ENCODE measurements around the gene SNCG. TPM values are rescaled to one million over a fixed set of nuclear protein-coding genes. Genes with fewer than 3 reads are reported as not detected.
"Not testable (repeated sequence)": the region's sequence is repeated elsewhere in the genome, so short reads cannot be mapped to it uniquely, and the experiment has no call there.

Gene SNCG
- total RNA-seq, 1 experiment from 2014 or later, result 8.4 TPM

DNA sequence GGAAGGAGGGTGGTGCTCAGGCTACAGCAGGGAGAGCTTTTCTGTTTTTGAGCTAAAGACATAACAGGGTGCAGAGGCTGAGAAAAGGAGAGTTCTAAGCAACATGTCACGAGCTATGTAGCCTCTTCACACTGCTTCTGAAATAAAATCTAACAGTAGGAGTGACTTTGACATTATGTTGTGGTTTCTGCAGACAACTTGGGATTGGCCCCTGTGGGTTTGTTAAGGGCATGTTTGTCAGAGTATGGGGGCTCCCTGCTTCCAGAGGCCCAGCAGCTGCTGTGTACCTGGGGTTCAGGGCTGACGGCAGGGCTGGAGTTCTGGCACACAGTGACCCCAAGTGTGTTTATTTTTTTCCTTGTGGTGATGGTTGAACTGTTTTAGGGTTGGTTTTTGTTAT lies 25.7 kb upstream of the SNCG start:
- ChIA-PET CTCF (interaction anchor here (1.2 kb wide), 1 partner anchor 239 kb away, joined by 3 read pairs; no protein-coding TSS in a partner anchor), POLR2A (no interaction called here)
- H3K4me1 Mint-ChIP-seq, result no peaks in the 10 kb centered on the region; the same call in 1 of the 2 replicates
- DNase-seq (ENCODE audit: low spot score) (no peak), ATAC-seq (no peak)
- H3K36me3 Mint-ChIP-seq, result peaks cover 20% of the 10 kb centered on the region
- TF ChIP-seq, protein P1, sequence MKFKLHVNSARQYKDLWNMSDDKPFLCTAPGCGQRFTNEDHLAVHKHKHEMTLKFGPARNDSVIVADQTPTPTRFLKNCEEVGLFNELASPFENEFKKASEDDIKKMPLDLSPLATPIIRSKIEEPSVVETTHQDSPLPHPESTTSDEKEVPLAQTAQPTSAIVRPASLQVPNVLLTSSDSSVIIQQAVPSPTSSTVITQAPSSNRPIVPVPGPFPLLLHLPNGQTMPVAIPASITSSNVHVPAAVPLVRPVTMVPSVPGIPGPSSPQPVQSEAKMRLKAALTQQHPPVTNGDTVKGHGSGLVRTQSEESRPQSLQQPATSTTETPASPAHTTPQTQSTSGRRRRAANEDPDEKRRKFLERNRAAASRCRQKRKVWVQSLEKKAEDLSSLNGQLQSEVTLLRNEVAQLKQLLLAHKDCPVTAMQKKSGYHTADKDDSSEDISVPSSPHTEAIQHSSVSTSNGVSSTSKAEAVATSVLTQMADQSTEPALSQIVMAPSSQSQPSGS (CRISPR knock-in tag; IDR thresholded peaks at IDR 0.05; ENCODE audit: borderline replicate concordance, low read depth), result no peak
- TF ChIP-seq ZNF138 (CRISPR knock-in tag; conservative IDR thresholded peaks at IDR 0.05) (no peak), CREM (CRISPR knock-in tag; IDR thresholded peaks at IDR 0.05) (no peak)
- TF ChIP-seq, protein P2, sequence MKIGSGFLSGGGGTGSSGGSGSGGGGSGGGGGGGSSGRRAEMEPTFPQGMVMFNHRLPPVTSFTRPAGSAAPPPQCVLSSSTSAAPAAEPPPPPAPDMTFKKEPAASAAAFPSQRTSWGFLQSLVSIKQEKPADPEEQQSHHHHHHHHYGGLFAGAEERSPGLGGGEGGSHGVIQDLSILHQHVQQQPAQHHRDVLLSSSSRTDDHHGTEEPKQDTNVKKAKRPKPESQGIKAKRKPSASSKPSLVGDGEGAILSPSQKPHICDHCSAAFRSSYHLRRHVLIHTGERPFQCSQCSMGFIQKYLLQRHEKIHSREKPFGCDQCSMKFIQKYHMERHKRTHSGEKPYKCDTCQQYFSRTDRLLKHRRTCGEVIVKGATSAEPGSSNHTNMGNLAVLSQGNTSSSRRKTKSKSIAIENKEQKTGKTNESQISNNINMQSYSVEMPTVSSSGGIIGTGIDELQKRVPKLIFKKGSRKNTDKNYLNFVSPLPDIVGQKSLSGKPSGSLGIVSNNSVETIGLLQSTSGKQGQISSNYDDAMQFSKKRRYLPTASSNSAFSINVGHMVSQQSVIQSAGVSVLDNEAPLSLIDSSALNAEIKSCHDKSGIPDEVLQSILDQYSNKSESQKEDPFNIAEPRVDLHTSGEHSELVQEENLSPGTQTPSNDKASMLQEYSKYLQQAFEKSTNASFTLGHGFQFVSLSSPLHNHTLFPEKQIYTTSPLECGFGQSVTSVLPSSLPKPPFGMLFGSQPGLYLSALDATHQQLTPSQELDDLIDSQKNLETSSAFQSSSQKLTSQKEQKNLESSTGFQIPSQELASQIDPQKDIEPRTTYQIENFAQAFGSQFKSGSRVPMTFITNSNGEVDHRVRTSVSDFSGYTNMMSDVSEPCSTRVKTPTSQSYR (CRISPR knock-in tag; IDR thresholded peaks at IDR 0.05), result no peak
- TF ChIP-seq, protein P3, sequence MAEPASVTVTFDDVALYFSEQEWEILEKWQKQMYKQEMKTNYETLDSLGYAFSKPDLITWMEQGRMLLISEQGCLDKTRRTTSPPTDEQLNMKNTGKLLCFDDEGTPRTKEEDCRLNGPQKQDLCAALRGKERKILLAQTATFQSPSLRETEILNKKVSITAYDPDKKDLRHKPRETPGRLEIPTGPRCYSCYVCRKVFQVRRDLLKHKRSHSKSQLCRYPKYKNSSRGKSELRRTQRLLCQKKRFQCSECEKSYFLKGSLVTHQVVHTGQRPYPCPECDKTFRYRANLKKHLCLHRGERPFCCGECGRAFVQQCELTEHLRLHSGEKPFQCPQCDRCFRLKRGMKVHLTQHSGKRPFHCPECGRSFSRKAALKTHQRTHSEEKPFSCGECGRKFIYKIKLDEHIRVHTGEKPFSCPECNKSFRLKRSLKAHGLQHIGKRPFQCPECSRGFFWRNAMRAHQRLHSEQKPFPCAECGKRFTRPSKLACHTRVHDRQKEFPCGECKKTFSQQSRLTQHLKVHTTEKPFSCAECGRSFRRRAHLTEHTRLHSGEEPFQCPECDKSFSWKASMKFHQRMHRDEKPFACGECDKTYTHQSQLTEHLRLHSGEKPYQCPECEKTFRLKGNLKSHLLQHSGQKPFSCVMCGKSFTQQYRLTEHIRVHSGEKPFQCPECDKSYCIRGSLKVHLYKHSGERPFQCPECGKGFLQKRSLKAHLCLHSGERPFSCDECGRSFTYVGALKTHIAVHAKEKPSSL (CRISPR knock-in tag; conservative IDR thresholded peaks at IDR 0.05), result no peak
- peak overlapping the region; percentile 78 for H3K27ac Mint-ChIP-seq
- no peaks in the 10 kb centered on the region for H3K27me3 Mint-ChIP-seq (ENCODE audit: low read depth)
- H3K4me3 Mint-ChIP-seq, result no peak overlapping the region
- H3K9me3 Mint-ChIP-seq, result 0 out of 2 replicates have a peak, but pooled peaks cover 4% of the 10 kb centered on the region

DNA sequence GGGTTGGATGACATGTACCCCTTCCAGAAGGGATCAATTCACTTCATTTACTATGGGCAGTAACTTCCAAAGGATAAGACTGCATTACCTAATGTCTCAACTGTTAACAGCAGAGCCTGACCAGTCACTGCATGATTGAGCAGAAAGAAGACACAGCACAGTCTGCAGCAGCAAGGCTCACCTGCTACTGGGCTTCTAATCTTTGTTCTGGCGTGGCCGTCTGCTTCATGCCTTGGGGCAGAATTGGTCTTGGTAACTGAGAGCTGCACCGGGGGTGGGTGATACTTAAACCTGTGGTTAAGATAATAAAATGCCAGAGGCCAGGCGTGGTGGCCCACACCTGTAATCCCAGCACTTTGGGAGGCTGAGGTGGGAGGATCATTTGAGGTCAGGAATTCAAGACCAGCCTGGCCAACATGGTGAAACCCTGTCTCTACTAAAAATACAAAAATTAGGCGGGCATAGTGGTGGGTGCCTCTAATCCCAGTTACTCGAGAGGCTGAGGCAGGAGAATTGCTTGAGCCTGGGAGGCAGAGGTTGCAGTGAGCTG lies 24.2 kb upstream of the SNCG start:
- H3K27me3 Mint-ChIP-seq (ENCODE audit: low read depth); H3K9me3 Mint-ChIP-seq; POLR2A ChIA-PET; H3K4me3 Mint-ChIP-seq; ATAC-seq; H3K27ac Mint-ChIP-seq; H3K4me1 Mint-ChIP-seq: not testable (repeated sequence)
- peaks cover 17% of the 10 kb centered on the region for H3K36me3 Mint-ChIP-seq
- CTCF ChIA-PET, result interaction anchor here (0.6 kb wide), 1 partner anchor 177 kb away, joined by 3 read pairs; no protein-coding TSS in a partner anchor
- peak; percentile 11 for DNase-seq (ENCODE audit: low spot score)

DNA sequence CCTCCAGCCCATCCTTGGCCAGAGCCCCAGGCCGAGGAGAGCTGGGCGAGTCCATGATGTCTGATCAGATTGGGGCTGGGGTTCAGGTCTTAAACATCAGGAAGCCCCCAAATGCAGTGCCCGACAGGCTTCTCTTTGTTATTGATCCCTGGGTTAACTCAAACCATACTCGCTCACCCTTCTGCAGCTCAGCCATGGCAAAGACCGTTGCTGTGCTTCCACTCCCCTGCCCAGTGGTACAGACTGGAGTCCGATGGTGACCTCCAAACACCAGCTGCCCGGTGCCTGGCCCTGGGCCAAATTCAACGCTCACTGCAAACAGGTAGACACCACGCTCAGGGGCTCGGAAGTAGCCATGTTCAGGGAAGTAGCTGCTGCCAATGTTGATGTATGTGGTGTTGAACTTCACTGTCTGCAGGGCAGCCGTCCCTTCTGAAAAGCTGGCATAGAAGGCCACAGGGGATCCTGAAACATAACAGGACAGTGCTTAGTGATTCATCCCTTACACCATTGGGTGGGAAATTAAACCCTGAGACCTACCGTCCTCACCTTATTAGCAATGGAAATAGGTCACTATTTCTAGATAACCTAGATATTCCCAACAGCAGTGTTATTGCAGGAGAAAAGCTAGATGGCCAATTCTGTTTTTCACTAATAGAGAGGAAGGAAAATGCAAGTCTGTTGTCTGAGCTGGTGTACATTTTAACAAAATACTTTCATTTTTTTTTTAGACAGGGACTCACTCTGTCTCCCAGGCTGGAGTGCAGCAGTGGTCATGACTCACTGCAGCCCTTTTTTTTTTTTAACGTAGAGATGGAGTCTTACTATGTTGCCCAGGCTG lies 21.5 kb upstream of the SNCG start:
- POLR2A ChIA-PET, result interaction anchor here (1.3 kb wide), 1 partner anchor 252 kb away, joined by 3 read pairs; no protein-coding TSS in a partner anchor
- peaks cover under 1% of the 10 kb centered on the region for H3K36me3 Mint-ChIP-seq
- no peaks in the 10 kb centered on the region; the same call in 1 of the 2 replicates for H3K4me1 Mint-ChIP-seq
- H3K27me3 Mint-ChIP-seq (ENCODE audit: low read depth), result no peaks in the 10 kb centered on the region
- H3K9me3 Mint-ChIP-seq, result 0 out of 2 replicates have a peak, but pooled peaks cover 4% of the 10 kb centered on the region
- no peak for TF ChIP-seq NR2C2 (CRISPR knock-in tag; IDR thresholded peaks at IDR 0.05)
- TF ChIP-seq, protein P2 (CRISPR knock-in tag; IDR thresholded peaks at IDR 0.05), result no peak
- TF ChIP-seq, protein P4, sequence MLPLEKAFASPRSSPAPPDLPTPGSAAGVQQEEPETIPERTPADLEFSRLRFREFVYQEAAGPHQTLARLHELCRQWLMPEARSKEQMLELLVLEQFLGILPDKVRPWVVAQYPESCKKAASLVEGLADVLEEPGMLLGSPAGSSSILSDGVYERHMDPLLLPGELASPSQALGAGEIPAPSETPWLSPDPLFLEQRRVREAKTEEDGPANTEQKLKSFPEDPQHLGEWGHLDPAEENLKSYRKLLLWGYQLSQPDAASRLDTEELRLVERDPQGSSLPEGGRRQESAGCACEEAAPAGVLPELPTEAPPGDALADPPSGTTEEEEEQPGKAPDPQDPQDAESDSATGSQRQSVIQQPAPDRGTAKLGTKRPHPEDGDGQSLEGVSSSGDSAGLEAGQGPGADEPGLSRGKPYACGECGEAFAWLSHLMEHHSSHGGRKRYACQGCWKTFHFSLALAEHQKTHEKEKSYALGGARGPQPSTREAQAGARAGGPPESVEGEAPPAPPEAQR (CRISPR knock-in tag; IDR thresholded peaks at IDR 0.05), result no peak
- no peak overlapping the region for H3K4me3 Mint-ChIP-seq
- CTCF ChIA-PET, result interaction anchor here (0.5 to 13.1 kb wide), 3 partner anchors 19 to 676 kb away, joined by 3 to 462 read pairs (median 4); partner anchors contain the start of genes ADIRF and SNCG
- DNase-seq (ENCODE audit: low spot score) (peak; percentile 7), ATAC-seq (no peak)
- H3K27ac Mint-ChIP-seq, result 0 out of 2 replicates have a peak overlapping the region, but pooled peaks have one; percentile 33

Measured in WTC11 (cell line).